B cell (primary cell): Measurements from ENCODE around the gene DNAL1.

Source experiments
- EZH2 ChIP-seq: IDR thresholded peaks from 2 replicates; pipeline ENCODE4 v1.6.1; 2012; ENCODE audit warnings: borderline replicate concordance, low read depth, mild to moderate bottlenecking, moderate library complexity, low read length; ENCODE audit not compliant: insufficient read depth, poor library complexity, severe bottlenecking
- TF ChIP-seq, protein P1 (sequence below): fragments of 200-600 bp; IDR thresholded peaks from one replicate; pipeline ENCODE4 v1.8.0; 2022; ENCODE audit warnings: antibody characterized with exemption, mild to moderate bottlenecking

DNA sequence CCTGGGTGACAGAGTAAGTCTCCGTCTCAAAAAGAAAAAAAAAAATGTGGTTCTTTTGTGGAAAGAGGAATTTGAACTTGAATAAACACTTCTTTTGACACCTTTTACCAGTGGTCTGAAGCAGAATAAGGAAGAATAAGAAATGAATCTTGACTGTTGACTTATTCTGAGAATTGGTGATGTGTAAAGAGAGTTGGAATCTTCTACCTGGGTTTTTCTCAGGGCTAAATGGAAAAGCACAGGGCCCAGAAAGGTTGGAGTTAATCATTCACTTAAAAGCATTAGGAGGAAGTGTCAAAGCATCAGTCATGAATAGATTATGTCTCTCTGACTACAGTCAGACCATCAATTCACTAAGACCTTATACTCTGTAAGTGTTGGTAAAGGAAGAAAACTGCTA, 55.5 kb downstream of the DNAL1 start:
- TF ChIP-seq EZH2: no peak
- TF ChIP-seq, protein P1, sequence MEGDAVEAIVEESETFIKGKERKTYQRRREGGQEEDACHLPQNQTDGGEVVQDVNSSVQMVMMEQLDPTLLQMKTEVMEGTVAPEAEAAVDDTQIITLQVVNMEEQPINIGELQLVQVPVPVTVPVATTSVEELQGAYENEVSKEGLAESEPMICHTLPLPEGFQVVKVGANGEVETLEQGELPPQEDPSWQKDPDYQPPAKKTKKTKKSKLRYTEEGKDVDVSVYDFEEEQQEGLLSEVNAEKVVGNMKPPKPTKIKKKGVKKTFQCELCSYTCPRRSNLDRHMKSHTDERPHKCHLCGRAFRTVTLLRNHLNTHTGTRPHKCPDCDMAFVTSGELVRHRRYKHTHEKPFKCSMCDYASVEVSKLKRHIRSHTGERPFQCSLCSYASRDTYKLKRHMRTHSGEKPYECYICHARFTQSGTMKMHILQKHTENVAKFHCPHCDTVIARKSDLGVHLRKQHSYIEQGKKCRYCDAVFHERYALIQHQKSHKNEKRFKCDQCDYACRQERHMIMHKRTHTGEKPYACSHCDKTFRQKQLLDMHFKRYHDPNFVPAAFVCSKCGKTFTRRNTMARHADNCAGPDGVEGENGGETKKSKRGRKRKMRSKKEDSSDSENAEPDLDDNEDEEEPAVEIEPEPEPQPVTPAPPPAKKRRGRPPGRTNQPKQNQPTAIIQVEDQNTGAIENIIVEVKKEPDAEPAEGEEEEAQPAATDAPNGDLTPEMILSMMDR: no peak
